Lung (tissue), 12 donors: ENCODE data around the gene RASL12. TPM values are rescaled to one million over a fixed set of nuclear protein-coding genes. Genes with fewer than 3 reads are reported as not detected.
"Not testable (repeated sequence)": the region's sequence is repeated elsewhere in the genome, so short reads cannot be mapped to it uniquely, and the experiment has no call there.

Experiments
- ATAC-seq: fragments of 200-7000 bp; cut with Tn5 transposase; one replicate; pipeline ENCODE4 v1.9.1; 2020; ENCODE audit warnings: moderate number of reproducible peaks; ENCODE audit not compliant: insufficient read depth, low FRiP score
- DNase-seq, 3 donors: peaks; one replicate each; pipeline ENCODE4 v3.0.0-alpha.2; 2013 to 2017
- H3K27ac ChIP-seq, 2 donors: one replicate each; pipeline ENCODE4 v1.5.1; 2013; ENCODE audit warnings: mild to moderate bottlenecking in 2 of 2, moderate library complexity in 2 of 2, control low read depth in 1 of 2, inconsistent platforms in 1 of 2, low read depth in 1 of 2, low read length in 1 of 2
- H3K27me3 ChIP-seq, 3 donors: one replicate each; pipeline ENCODE4 v1.5.1; 2013; ENCODE audit warnings: low read length in 2 of 3; ENCODE audit not compliant: control insufficient read depth in 3 of 3, insufficient read depth in 3 of 3
- H3K36me3 ChIP-seq, 4 donors: one replicate each; pipeline ENCODE4 v1.5.1; 2013; ENCODE audit warnings: low read length in 4 of 4, mild to moderate bottlenecking in 1 of 4, moderate library complexity in 1 of 4; ENCODE audit not compliant: control insufficient read depth in 4 of 4, insufficient read depth in 4 of 4
- H3K4me1 ChIP-seq, 5 donors: one replicate each; pipeline ENCODE4 v1.5.1; 2013; ENCODE audit warnings: low read length in 5 of 5, mild to moderate bottlenecking in 2 of 5, moderate library complexity in 1 of 5; ENCODE audit not compliant: control insufficient read depth in 5 of 5, insufficient read depth in 5 of 5
- H3K4me3 ChIP-seq: one replicate; pipeline ENCODE4 v1.5.1; 2013; ENCODE audit warnings: mild to moderate bottlenecking, control low read depth, moderate library complexity
- H3K9ac ChIP-seq, 2 donors: one replicate each; pipeline ENCODE4 v1.5.1; 2013; ENCODE audit warnings: low read length in 2 of 2, control low read depth in 1 of 2; ENCODE audit not compliant: insufficient read depth in 1 of 2
- H3K9me3 ChIP-seq, 4 donors: one replicate each; pipeline ENCODE4 v1.5.1; 2013; ENCODE audit warnings: low read length in 3 of 4, mild to moderate bottlenecking in 1 of 4, moderate library complexity in 1 of 4; ENCODE audit not compliant: control insufficient read depth in 4 of 4, insufficient read depth in 3 of 4
- WGBS, 2 donors: extraction: QIAGEN DNeasy Blood & Tissue Kit; methylation state at CpG; one replicate each; pipeline ENCODE4 v1.1.7; 2013; 5-methylcytosine and 5-hydroxymethylcytosine counted together
- polyA plus RNA-seq, 2 donors: library from polyadenylated mRNA; stranded (reverse); fragments of 200-250 nt; gene quantifications; one replicate each; pipeline ENCODE4 v1.2.1, GENCODE V29; 2013
- total RNA-seq, 2 donors: library from RNA; depleted of rRNA in 1 of 2; stranded (reverse); fragments of >200 nt in 1 of 2; gene quantifications; one replicate each; pipeline ENCODE4 v1.2.1, GENCODE V29; 2014 to 2021
- TF ChIP-seq, protein P1 (sequence below): IDR thresholded peaks from 2 replicates; pipeline ENCODE4 v1.5.1; 2012; ENCODE audit warnings: mild to moderate bottlenecking; ENCODE audit errors: control extremely low read depth, extremely low read depth
- donor health status: control.
- donor health status: control.
- donor health status: Bipolar disorder and iron deficiency.
- donor health status: healthy.
- donor health status: DM: yes; HTN: yes; CAD: no.

RASL12 gene
- total and polyA plus RNA-seq, 4 donors = 13.8 to 75.7 (median 23.2) TPM

GRCh38 chr15:65095747-65096104 lies 27.9 kb upstream of the RASL12 start:
- TF ChIP-seq, protein P1, sequence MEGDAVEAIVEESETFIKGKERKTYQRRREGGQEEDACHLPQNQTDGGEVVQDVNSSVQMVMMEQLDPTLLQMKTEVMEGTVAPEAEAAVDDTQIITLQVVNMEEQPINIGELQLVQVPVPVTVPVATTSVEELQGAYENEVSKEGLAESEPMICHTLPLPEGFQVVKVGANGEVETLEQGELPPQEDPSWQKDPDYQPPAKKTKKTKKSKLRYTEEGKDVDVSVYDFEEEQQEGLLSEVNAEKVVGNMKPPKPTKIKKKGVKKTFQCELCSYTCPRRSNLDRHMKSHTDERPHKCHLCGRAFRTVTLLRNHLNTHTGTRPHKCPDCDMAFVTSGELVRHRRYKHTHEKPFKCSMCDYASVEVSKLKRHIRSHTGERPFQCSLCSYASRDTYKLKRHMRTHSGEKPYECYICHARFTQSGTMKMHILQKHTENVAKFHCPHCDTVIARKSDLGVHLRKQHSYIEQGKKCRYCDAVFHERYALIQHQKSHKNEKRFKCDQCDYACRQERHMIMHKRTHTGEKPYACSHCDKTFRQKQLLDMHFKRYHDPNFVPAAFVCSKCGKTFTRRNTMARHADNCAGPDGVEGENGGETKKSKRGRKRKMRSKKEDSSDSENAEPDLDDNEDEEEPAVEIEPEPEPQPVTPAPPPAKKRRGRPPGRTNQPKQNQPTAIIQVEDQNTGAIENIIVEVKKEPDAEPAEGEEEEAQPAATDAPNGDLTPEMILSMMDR = no peak
- no peak overlapping the region for H3K27ac ChIP-seq
- no peaks in the 10 kb centered on the region for H3K27me3 ChIP-seq
- ATAC-seq (no peak), DNase-seq (no peak)
- no peaks in the 10 kb centered on the region for H3K9me3 ChIP-seq
- peaks cover 0 to 33% (median 14%) of the 10 kb centered on the region in 5 donors for H3K4me1 ChIP-seq
- no peak overlapping the region for H3K4me3 ChIP-seq
- H3K9ac ChIP-seq = no peak overlapping the region
- peaks cover 0 to 22% (median 15%) of the 10 kb centered on the region in 4 donors for H3K36me3 ChIP-seq
- WGBS, 2 donors = 86 to 88% methylated on average over 6 of the region's 6 CpGs

- H3K4me3 ChIP-seq = no peak overlapping the region
- ATAC-seq = no peak
- H3K9me3 ChIP-seq = no peaks in the 10 kb centered on the region
- TF ChIP-seq, protein P1 = no peak
- H3K4me1 ChIP-seq = peaks cover 0 to 39% (median 14%) of the 10 kb centered on the region in 5 donors
- H3K27me3 ChIP-seq = no peaks in the 10 kb centered on the region
- H3K27ac ChIP-seq = no peak overlapping the region
- WGBS, 2 donors = 60 to 67% methylated on average over 5 of the region's 5 CpGs
- H3K36me3 ChIP-seq = peaks cover 0 to 20% (median 10%) of the 10 kb centered on the region in 4 donors
- no peak for DNase-seq
- no peak overlapping the region for H3K9ac ChIP-seq
Measured at GRCh38 chr15:65095011-65095746, 27.4 kb upstream of the RASL12 start.

DNA sequence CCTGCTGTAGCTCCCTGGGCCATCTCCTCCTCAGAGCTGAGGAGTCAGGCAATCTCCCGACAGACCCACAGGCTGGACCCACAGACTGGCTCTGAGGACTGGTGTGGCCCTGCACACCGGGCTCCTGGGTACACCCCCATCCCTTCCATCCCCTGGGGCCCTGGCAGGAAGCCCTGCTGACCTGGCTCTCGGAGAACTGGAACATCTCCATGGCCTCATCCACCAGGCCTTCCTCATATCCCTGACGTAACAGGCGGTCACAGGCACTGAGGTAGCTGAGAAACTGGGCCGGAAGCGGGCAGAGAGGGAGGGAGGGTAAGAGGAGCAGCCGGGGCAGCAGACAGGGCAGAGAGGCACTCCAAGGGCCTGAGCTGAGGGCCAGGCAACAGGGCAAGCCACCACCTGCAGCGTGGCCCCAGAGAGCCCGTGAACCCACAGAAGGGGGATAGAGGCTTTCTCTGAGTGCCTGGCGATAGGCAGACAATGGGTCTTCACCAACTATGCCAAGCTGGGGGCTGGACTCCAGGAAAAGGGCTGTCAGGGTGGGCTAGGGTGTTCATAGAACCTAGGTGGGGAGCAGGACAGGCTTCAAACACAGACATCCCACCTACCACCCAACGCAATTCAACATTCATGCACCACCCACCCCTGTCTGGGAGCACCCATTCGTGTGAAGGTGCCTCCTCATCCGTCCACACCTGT lies 26.7 kb upstream of the RASL12 start:
- H3K27ac ChIP-seq = no peak overlapping the region
- no peak overlapping the region for H3K9ac ChIP-seq
- H3K4me1 ChIP-seq = peaks cover 0 to 46% (median 15%) of the 10 kb centered on the region in 5 donors
- 80 to 87% methylated on average over 14 of the region's 14 CpGs for WGBS, 2 donors
- no peak overlapping the region for H3K4me3 ChIP-seq
- no peaks in the 10 kb centered on the region for H3K27me3 ChIP-seq
- TF ChIP-seq, protein P1 = no peak
- peaks cover 0 to 17% (median 8%) of the 10 kb centered on the region in 4 donors for H3K36me3 ChIP-seq
- ATAC-seq = no peak
- no peaks in the 10 kb centered on the region for H3K9me3 ChIP-seq
- DNase-seq = no peak

DNA sequence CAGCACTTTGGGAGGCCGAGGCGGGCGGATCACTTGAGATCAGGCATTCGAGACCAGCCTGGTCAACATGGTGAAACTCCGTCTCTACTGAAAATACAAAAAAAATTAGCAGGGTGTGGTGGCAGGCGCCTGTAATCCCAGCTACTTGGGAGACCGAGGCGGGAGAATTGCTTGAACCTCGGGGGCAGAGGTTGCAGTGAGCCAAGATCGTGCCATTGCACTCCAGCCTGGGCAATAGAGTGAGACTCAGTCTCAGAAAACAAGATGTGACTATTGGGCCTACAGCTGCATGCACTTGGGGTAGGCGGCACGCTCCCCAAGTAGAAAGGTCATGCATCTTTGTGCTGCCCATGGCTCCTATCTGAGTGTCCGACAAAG lies 26.0 kb upstream of the RASL12 start:
- not testable (repeated sequence) for H3K27ac ChIP-seq, ATAC-seq, H3K27me3 ChIP-seq, H3K9me3 ChIP-seq, H3K4me3 ChIP-seq, DNase-seq, H3K9ac ChIP-seq
- peaks cover 0 to 12% (median 8%) of the 10 kb centered on the region in 4 donors for H3K36me3 ChIP-seq
- peaks cover 0 to 53% (median 21%) of the 10 kb centered on the region in 5 donors for H3K4me1 ChIP-seq
- WGBS, 2 donors = 95 to 96% methylated on average over 13 of the region's 13 CpGs
